DND-41 (cell line): ENCODE data around the gene METTL13.

Source experiments
- CTCF ChIP-seq: IDR thresholded peaks from 2 replicates; pipeline ENCODE4 v1.5.1; 2012; ENCODE audit warnings: borderline replicate concordance, low read length, moderate library complexity, mild to moderate bottlenecking; ENCODE audit not compliant: poor library complexity, severe bottlenecking; ENCODE audit errors: extremely low read depth
- EZH2 ChIP-seq: IDR thresholded peaks from 3 replicates; pipeline ENCODE4 v1.6.1; 2012; ENCODE audit warnings: borderline replicate concordance, low read depth, mild to moderate bottlenecking, moderate library complexity, low read length, inconsistent platforms; ENCODE audit not compliant: severe bottlenecking

GRCh38 chr1:171833091-171833825, 51.8 kb downstream of the METTL13 start:
- TF ChIP-seq CTCF, result no peak
- no peak for TF ChIP-seq EZH2
